D341Med (cell line): ENCODE data around the gene RAB25.

ENCODE experiments used
- DNase-seq: peaks from one replicate; pipeline ENCODE4 v3.0.0; 2012; ENCODE audit warnings: low spot score

RAB25 gene

GRCh38 chr1:156079762-156080161 is 18.8 kb downstream of the RAB25 start:
- no peak for DNase-seq

- DNase-seq = peak; percentile 66
These were observed 19.4 kb downstream of the RAB25 start for GRCh38 chr1:156080241-156080862.

GRCh38 chr1:156080863-156081179 is 19.9 kb downstream of the RAB25 start:
- DNase-seq = peak; percentile 52

GRCh38 chr1:156081180-156081916 is 20.4 kb downstream of the RAB25 start:
- DNase-seq = peak; percentile 55

- no peak for DNase-seq
These were observed 21.0 kb downstream of the RAB25 start for GRCh38 chr1:156081917-156082308.

GRCh38 chr1:156082309-156083091 is 21.5 kb downstream of the RAB25 start, which contains the start of gene MEX3A:
MEX3A (minus strand) TSS chr1:156082465; CDS start chr1:156081998, 467 bp downstream.
- peak; percentile 92 for DNase-seq

- DNase-seq = no peak
These were observed 23.1 kb downstream of the RAB25 start for GRCh38 chr1:156083800-156084790.

- no peak for DNase-seq
These were observed 25.3 kb downstream of the RAB25 start for GRCh38 chr1:156086256-156086662.

GRCh38 chr1:156089704-156090103 is 28.7 kb downstream of the RAB25 start:
- peak; percentile 97 for DNase-seq

- DNase-seq = no peak
These were observed 29.3 kb downstream of the RAB25 start for GRCh38 chr1:156090138-156090839.

GRCh38 chr1:156090840-156091188 is 29.9 kb downstream of the RAB25 start:
- peak; percentile 89 for DNase-seq

- no peak for DNase-seq
These were observed 30.6 kb downstream of the RAB25 start for GRCh38 chr1:156091610-156092009.

- no peak for DNase-seq
These were observed 35.0 kb downstream of the RAB25 start for GRCh38 chr1:156095906-156096508.

GRCh38 chr1:156096640-156097391 is 35.9 kb downstream of the RAB25 start:
- DNase-seq = peak; percentile 93

- DNase-seq = no peak
These were observed 36.7 kb downstream of the RAB25 start for GRCh38 chr1:156097499-156098178.

- no peak for DNase-seq
These were observed 37.8 kb downstream of the RAB25 start for GRCh38 chr1:156098784-156099183.

GRCh38 chr1:156099282-156099681 is 38.3 kb downstream of the RAB25 start:
- no peak for DNase-seq

GRCh38 chr1:156100205-156100995 is 39.4 kb downstream of the RAB25 start:
- no peak for DNase-seq

- DNase-seq = no peak
These were observed 40.9 kb downstream of the RAB25 start for GRCh38 chr1:156101880-156102279.
